Ishikawa (cell line): ENCODE results near the gene LAMA3.
A peak's percentile ranks its signal among the peaks of the same experiment; 100 is the strongest.

Source experiments
- CEBPB ChIP-seq: IDR thresholded peaks from 2 replicates; pipeline ENCODE4 v1.6.1; 2012
- CREB1 ChIP-seq: IDR thresholded peaks from 2 replicates; pipeline ENCODE4 v1.6.1; 2012; ENCODE audit warnings: low read depth
- EGR1 ChIP-seq: IDR thresholded peaks from 2 replicates; pipeline ENCODE4 v1.6.1; 2012
- EP300 ChIP-seq: IDR thresholded peaks from 2 replicates; pipeline ENCODE4 v1.6.1; 2012; ENCODE audit warnings: borderline replicate concordance
- FOXM1 ChIP-seq: IDR thresholded peaks from 2 replicates; pipeline ENCODE4 v1.6.1; 2012; ENCODE audit warnings: low read depth, borderline replicate concordance
- NFIC ChIP-seq: IDR thresholded peaks from 2 replicates; pipeline ENCODE4 v1.6.1; 2012
- RAD21 ChIP-seq: IDR thresholded peaks from 2 replicates; pipeline ENCODE4 v1.6.1; 2012; ENCODE audit warnings: low read depth
- TAF1 ChIP-seq: IDR thresholded peaks from 2 replicates; pipeline ENCODE4 v1.6.1; 2012; ENCODE audit warnings: low read depth, mild to moderate bottlenecking
- TCF12 ChIP-seq: IDR thresholded peaks from 2 replicates; pipeline ENCODE4 v1.6.1; 2012; ENCODE audit warnings: low read depth
- TEAD4 ChIP-seq: IDR thresholded peaks from 2 replicates; pipeline ENCODE4 v1.6.1; 2012
- YY1 ChIP-seq: IDR thresholded peaks from 2 replicates; pipeline ENCODE4 v1.6.1; 2012; ENCODE audit warnings: low read depth
- ZBTB7A ChIP-seq: IDR thresholded peaks from 2 replicates; pipeline ENCODE4 v1.6.1; 2012; ENCODE audit warnings: low read depth
- TF ChIP-seq, protein P1 (sequence below): IDR thresholded peaks from 2 replicates; pipeline ENCODE4 v1.6.1; 2012
- TF ChIP-seq, protein P2 (sequence below): IDR thresholded peaks from 2 replicates; pipeline ENCODE4 v1.6.1; 2012; ENCODE audit warnings: low read depth, mild to moderate bottlenecking
- TF ChIP-seq, protein P3 (sequence below): IDR thresholded peaks from 2 replicates; pipeline ENCODE4 v1.6.1; 2012

LAMA3 gene

DNA sequence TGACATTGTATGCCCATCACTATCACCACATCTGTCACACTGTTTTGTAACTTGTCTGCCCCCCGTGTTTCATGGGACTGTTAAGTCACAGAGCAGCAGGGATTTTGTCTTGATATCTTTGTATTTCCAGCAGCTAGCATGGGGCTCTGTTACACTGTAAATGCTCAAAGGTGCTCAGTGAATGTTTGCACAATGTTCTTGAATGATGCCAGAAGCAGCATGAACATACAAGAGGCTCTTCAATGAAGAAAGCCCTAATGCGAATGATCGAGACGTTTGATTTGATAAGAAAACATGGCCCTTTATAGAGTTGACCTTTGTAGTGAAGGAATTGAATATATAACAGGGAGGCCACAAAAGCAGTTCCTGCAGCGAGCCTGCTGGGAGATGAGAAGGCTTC is 204.4 kb downstream of the LAMA3 start:
- TF ChIP-seq RAD21 (no peak), TCF12 (no peak), ZBTB7A (no peak), EGR1 (no peak), FOXM1 (no peak), EP300 (no peak)
- TF ChIP-seq, protein P1, sequence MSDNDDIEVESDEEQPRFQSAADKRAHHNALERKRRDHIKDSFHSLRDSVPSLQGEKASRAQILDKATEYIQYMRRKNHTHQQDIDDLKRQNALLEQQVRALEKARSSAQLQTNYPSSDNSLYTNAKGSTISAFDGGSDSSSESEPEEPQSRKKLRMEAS = no peak
- TF ChIP-seq, protein P2, sequence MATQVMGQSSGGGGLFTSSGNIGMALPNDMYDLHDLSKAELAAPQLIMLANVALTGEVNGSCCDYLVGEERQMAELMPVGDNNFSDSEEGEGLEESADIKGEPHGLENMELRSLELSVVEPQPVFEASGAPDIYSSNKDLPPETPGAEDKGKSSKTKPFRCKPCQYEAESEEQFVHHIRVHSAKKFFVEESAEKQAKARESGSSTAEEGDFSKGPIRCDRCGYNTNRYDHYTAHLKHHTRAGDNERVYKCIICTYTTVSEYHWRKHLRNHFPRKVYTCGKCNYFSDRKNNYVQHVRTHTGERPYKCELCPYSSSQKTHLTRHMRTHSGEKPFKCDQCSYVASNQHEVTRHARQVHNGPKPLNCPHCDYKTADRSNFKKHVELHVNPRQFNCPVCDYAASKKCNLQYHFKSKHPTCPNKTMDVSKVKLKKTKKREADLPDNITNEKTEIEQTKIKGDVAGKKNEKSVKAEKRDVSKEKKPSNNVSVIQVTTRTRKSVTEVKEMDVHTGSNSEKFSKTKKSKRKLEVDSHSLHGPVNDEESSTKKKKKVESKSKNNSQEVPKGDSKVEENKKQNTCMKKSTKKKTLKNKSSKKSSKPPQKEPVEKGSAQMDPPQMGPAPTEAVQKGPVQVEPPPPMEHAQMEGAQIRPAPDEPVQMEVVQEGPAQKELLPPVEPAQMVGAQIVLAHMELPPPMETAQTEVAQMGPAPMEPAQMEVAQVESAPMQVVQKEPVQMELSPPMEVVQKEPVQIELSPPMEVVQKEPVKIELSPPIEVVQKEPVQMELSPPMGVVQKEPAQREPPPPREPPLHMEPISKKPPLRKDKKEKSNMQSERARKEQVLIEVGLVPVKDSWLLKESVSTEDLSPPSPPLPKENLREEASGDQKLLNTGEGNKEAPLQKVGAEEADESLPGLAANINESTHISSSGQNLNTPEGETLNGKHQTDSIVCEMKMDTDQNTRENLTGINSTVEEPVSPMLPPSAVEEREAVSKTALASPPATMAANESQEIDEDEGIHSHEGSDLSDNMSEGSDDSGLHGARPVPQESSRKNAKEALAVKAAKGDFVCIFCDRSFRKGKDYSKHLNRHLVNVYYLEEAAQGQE = no peak

DNA sequence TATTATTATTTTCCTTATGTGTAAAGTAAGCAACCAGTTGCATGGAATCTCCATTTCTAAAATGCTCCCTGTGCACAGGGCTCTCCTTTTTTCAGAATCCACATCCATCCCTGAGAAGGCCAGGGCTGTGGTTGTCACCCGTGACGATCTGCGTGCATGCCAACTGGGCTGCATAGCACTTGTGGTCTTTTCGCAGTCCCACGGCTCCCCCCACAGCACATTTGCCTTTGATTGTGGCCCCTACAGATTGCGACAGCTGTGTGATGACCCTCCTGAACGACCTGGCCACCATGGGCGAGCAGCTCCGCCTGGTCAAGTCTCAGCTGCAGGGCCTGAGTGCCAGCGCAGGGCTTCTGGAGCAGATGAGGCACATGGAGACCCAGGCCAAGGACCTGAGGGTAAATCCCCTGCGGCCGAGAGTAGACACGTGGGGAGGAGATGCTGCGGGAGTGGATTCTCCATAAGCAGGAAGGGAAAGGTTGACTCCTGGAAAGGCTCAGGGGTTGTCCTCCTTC is 205.5 kb downstream of the LAMA3 start:
- TF ChIP-seq, protein P1 = no peak
- TF ChIP-seq, protein P2 = no peak
- TF ChIP-seq, protein P3, sequence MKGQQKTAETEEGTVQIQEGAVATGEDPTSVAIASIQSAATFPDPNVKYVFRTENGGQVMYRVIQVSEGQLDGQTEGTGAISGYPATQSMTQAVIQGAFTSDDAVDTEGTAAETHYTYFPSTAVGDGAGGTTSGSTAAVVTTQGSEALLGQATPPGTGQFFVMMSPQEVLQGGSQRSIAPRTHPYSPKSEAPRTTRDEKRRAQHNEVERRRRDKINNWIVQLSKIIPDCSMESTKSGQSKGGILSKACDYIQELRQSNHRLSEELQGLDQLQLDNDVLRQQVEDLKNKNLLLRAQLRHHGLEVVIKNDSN = no peak
- no peak for TF ChIP-seq TEAD4

DNA sequence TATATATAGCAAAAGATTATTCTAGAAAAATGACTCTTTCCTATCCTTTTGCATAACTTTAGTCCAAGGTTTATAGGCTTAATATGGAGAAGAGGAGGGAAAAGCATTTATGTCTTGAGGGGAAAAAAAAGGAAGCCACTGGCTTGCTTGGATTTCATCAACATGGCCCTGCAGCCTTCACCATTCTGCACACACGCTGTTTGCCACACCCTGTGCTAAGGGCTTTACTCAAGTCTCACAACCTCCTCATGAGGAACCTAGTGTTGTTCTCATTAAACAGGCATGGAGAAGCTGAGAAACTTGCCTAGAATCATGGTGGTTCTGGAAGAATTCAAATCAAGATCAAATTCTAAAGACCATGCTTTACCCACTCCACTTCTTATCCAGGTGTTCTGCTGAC is 208.0 kb downstream of the LAMA3 start:
- TF ChIP-seq TCF12 = no peak
- TF ChIP-seq, protein P3 = no peak
- no peak for TF ChIP-seq CREB1
- TF ChIP-seq, protein P1 = no peak

DNA sequence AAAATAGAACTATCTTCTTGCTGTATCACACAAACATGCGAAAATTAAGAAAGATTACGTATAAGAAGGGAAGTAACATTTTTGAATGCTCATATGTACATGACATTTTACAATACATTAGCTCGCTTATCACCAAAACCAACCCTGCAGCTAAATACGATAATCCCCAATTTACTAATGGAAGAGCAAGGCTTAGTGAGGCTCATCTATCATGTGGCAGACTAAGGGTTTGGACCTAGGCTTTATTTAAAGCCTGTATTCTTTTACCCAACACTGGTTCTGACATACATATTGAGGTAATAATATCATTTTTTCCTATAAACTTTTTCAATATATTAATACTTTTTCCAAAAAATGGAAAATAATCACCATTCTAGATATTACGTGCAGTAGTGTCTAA is 208.5 kb downstream of the LAMA3 start:
- TF ChIP-seq YY1 (no peak), EGR1 (no peak), TEAD4 (no peak), NFIC (no peak), CREB1 (no peak), EP300 (no peak), ZBTB7A (no peak), FOXM1 (no peak), RAD21 (no peak), TAF1 (no peak)
- TF ChIP-seq, protein P1 = no peak
- TF ChIP-seq, protein P3 = no peak

DNA sequence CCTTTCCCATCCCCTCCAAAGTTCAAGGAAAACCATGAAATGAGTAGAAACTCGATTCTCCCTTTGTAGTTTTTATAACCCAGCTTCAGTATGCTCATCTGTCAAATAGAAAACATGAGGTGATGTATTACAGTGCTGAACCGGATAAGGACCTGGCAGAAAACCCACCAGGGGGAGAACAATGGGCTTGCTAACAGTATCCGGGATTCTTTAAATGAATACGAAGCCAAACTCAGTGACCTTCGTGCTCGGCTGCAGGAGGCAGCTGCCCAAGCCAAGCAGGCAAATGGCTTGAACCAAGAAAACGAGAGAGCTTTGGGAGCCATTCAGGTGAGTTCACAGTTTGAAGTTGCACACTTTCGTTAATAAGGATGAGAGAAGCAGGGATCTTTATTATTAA is 211.7 kb downstream of the LAMA3 start:
- TF ChIP-seq EP300 (peak; percentile 86), TEAD4 (peak; percentile 24; the same call in 1 of the 2 replicates), CEBPB (0 out of 2 replicates have a peak, but pooled peaks have one; percentile 2), FOXM1 (peak; percentile 79; the same call in 1 of the 2 replicates), ZBTB7A (no peak), CREB1 (no peak), TAF1 (no peak), EGR1 (no peak), TCF12 (peak; percentile 86), RAD21 (no peak; the same call in 1 of the 2 replicates), YY1 (no peak), NFIC (peak; percentile 86)
- TF ChIP-seq, protein P2 = no peak
- TF ChIP-seq, protein P3 = no peak
- TF ChIP-seq, protein P1 = peak; percentile 39; the same call in 1 of the 2 replicates
